Measurements from ENCODE around the gene CRLF2.
"Not testable (repeated sequence)": the region's sequence is repeated elsewhere in the genome, so short reads cannot be mapped to it uniquely, and the experiment has no call there.

CRLF2 gene

DNA sequence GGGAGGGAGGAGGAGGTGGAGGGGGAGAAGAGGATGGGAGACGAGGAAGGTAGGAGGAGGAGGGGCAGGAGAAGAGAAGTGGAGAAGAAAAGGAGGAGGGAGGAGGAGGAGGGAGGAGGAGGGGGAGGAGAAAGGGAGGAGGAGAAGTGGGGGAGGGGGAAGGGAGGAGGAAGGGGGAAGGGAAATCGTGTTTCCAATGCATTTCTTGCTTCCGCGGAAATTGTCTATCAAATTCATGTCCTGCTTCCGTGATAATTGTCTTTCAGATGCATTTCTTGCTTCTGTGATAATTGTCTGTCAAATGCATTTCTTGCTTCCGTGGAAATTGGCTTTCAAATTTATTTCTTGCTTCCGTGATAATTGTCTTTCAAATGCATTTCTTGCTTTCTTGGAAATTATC is 43.3 kb downstream of the CRLF2 start:
- no peak for DNase-seq

DNA sequence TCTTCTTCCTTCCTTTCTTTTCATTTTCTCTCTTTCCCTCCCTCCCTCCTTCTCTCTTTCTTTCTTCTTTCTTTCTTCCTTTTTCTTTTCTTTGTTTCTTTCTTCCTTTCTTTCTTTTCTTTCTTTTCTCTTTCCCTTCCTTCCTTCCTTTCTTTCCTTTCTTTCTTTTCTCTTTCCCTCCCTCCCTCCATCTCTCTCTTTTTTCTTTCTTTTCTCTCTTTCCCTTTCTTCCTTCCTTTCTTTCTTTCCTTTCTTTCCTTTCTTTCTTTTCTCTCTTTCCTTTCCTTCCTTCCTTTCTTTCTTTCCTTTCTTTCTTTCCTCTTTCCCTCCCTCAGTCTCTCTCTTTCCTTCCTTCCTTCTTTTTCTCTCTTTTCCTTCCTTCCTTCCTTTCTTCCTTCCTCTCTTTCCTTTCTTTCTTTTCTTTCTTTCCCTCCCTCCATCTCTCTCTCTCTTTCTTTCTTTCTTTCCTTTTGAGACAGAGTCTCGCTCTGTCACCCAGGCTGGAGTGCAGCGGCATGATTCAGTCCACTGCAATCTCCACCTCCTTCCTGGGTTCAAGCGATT is 44.4 kb downstream of the CRLF2 start:
- no peak for DNase-seq

DNA sequence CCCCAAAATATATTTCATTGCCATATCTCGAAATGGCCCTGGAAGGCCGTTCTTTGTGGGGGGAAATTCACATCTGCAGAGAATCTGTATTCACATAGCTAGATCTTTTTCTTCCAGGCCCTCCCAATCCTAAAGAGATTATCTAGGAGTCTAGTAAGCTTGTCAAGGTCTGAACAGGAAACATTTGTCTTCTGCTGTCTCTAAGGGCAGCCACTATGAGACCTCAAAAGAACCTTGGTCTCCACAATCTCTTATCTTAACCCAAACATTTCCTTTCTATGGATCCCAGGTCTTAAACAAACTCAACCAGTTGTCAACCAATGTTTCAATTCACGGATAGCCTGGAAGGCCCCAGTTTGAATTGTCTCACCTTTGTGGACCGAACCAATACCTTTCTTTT is 45.0 kb downstream of the CRLF2 start:
- DNase-seq, result no peak

DNA sequence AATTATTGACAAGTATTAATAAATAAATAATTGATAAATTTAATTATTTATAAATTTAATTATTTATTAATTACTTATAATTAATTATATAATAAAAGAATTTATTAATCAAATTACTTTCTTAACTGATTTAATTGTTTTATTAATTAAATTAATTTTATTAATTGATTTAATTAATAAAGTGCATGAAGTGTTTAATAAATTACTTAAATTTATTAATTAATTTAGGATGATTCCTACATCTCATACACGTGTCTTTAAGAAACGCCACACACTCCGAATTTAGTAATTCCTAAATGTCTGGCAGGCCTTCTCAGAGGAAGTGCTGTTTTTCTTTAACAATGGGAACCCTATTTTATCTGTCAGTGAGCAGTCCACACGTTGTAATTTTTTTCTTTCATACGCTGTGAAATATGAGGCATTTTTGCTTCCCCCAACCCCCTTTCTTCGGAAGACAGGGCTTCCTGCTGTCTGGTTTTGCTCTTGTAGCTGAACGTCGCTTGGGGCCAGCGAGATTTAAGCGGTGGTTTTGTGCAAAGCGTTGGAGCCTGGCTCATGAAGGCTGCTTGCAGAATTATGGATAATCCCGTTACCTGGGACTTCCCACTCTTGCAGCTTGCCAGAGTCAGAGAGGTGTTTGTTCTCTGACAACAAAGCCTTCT is 46.8 kb downstream of the CRLF2 start:
- no peak for DNase-seq

DNA sequence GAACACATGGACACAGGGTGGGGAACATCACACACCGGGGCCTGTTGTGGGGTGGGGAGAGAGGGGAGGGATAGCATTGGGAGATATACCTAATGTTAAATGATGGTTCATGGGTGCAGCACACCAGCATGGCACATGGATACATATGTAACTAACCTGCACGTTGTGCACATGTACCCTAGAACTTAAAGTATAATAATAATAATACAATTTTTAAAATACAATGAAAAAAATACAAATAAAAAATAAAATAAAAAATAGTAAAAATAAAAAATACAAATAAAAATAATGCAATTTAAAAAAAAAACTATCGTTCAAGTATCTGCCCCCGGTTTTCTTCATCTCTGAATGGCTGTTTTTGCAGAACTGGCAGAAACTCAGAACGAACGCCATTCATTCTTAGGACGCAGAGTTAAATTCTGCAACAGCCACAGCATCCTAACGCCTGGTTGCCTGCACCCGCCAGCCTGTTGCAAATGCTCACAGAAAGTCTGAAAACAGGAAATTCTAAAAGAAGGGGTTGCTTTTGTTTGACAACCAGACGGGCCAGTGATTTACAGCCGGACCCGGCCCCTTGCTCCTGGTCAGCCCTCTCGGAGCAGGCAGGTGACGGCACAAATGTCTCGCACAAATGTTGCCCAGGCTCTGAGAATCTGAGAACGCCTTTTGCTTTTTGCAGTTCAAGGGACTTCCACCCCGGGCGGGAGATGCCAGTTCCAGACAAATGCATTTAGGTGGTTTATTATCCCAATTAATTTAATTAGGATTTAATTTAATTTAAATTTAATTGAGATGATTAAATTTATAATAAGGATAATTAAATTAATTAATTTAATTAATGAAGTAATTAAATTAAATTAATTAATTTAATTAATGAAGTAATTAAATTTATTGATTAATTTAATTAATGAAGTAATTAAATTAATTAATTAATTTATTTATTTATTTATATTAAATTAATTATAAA is 47.8 kb downstream of the CRLF2 start:
- no peak for DNase-seq

DNA sequence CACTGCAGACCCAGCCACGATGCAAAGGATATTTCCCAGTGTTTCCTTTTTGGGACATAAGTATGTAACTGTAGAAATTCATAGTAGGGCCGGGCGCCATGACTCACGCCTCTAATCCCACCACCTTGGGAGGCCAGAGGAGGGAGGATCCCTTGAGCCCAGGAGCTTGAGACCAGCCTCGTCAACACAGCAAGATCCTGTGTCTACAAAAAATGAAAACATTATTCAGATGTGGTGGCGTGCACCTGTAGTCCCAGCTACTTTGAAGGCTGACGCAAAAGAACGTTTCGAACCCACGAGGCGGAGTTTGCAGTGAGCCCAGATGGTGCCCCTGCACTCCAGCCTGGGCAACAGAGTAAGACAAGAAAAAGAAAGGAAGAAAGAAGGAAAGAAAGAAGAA is 49.2 kb downstream of the CRLF2 start:
- DNase-seq, result no peak

DNA sequence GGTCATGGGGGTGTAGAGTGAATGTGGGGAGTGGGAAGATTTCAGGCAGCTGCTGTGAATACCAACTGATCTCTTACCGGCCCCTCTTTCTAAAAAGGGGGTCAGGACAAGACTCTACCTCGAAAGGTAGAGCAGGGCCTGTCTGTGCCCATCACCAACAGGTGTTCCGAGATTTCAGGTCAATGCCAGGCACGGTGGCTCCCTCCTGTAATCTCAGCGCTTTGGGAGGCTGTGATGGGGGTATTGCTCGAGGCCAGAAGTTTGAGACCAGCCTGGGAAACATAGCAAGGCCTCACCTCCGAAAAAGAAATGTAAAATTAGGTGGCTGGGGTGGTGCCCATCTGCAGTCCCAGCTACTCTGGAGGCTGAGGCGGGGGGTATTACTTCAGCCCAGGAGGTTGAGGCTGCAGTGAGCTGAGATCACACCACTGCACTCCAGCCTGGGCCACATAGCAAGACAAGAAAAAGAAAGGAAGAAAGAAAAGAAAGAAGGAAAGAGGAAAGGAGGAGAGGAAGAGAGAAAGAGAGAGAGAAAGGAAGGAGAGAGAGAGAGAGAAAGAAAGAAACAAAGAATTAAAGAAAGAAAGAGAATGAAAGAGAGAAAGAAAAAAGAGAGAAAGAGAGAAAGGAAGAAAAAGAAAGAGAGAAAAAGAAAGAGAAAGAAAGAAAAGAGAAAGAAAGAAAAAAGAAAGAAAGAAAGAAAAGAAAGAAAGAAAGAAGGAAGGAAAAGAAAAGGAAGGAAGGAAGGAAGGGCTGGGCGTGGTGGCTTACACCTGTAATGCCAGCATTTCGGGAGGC is 50.1 kb downstream of the CRLF2 start:
- no peak for DNase-seq

DNA sequence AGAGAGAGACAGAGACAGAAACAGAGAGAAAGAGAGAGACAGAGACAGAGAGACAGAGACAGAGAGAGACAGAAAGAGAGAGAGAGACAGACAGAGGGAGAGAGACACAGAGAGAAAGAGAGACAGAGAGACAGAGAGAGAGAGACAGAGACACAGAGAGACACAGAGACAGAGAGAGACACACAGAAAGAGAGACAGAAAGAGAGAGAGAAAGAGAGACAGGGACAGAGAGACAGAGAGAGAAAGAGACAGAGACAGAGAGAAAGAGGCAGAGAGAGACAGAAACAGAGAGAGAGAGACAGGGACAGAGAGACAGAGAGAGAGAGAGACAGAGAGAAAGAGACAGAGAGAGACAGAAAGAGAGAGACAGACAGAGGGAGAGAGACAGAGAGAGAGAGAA is 52.9 kb downstream of the CRLF2 start:
- no peak for DNase-seq

DNA sequence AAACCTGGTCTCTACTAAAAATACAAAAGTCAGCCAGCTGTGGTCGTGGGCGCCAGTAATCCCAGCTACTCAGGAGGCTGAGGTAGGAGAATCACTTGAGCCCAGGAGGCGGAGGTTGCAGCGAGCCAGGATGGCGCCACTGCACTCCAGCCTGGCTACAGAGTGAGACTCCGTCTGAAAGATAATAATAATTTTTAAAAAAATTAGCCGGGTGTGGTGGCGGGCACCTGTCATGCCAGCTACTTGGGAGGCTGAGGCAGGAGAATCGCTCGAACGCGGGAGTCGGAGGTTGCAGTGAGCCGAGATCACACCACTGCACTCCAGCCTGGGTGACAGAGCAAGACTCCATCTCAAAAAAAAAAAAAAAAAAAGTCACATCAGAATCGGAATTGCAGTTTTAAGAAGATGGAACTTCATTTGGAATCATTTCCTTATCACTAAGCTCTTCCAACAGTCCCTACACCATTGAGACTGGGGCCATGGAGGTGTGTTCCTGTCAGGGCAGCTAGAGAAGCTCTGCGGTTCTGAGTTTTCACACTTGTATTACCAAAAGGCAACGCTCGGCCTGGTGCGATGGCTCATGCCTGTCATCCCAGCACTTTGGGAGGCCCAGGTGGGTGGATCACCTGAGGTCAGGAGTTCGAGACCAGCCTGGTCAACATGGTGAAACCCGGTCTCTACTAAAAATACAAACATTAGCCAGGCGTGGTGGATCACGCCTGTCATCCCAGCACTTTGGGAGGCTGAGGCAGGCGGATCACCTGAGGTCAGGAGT is 55.6 kb downstream of the CRLF2 start:
- DNase-seq, result not testable (repeated sequence)

DNA sequence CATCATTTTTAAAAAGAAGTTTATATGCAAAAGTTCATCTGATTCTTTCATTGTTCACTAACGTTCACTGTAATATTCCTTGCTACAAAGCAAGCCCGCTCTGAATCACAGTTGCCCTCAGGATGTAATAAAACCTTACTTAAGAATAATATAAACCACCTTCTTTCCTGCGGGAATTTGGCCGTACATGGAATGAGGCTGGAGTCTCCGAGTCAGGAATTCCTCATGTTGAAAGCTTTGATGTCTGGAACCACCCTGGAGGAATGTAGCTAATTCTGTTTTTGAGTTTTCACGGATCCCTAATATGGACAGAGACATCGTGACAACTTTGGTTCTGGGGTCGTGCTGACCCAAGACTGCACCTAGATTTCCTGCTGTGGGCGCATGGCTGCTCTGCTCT is 58.5 kb downstream of the CRLF2 start:
- no peak for DNase-seq

DNA sequence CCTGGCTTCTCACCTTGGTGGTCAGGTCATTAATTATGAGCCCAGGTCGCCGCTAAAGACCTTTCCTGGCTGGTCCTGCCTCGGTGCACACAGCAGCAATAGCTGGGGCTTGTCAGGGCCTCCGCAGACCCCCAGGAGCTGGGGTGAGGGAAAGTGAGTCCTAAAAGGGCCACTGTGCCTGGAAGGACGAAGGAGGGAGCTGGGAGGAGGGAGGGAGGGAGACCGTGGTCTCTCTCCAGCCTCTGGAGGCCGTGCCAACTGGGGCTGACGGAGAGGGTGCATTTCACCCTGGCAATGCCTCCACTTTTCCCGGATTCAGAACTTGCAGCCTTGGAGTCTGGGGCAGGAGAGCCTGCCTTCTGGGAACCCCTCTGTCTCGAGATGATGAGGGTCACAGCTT is 60.4 kb downstream of the CRLF2 start:
- DNase-seq, result no peak

DNA sequence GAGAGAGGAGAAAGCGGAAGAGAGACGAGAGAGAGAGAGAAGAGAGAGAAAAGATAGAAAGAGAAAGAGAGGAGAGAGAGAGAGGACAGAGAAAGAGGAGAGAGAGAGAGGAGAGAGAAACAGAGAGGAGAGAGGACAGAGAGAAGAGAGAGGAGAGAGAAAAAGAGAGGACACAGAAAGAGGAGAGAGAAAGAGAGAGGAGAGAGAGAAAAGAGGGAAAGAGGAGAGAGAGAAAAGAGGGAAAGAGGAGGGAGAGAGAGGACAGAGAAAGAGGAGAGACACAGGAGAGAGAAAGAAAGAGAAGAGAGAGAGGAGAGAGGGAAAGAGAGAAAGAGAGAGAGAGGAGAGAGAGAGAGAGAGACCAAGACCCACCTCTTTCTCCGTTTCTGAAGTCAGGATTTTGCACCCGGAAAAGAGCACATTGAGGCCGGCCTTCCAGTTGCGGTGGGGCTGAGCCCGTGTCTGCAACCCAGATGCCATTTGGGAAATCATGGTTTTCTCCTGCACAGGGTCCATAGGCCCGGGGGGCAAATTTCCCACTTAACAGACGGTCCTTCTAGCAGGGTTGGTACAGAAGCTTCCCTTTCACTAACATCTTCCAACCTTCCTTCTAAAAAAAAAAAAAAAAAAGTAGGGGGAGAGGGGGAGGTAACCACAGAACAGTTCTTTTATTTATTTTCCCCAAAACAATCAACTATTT is 60.9 kb downstream of the CRLF2 start:
- no peak for DNase-seq

DNA sequence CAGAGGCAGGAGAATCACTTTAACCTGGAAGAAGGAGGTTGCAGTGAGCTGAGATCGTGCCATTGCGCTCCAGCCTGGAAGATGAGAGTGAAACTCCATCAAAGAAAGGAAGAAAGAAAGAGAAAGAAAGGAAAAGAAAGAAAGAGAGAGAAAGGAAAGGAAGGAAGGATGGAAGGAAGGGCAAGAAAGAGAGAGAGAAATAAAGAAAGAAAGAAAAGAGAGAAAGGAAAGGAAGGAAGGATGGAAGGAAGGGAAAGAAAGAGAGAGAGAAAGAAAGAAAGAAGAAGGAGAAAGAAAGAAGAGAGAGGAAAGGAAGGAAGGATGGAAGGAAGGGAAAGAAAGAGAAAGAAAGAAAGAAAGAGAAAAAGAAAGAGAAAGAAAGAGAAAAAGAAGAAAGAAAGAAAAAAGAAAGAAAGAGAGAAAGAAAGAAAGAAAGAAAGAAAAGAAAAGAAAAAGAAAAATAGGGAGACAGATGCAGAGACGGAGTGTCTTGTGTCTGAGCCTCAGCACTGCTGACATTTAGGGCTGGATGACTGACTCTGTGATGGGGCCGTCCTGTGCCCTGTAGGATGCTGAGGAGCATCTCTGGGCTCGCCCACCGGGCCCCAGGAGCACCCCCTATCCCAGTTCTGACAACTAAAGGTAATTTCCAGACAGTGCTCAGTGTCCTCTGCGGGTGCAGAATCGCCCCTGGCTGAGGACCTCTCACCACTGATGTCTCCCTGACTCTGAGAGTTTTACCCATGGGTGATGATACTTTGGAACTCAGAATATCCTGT is 61.7 kb downstream of the CRLF2 start:
- no peak for DNase-seq

DNA sequence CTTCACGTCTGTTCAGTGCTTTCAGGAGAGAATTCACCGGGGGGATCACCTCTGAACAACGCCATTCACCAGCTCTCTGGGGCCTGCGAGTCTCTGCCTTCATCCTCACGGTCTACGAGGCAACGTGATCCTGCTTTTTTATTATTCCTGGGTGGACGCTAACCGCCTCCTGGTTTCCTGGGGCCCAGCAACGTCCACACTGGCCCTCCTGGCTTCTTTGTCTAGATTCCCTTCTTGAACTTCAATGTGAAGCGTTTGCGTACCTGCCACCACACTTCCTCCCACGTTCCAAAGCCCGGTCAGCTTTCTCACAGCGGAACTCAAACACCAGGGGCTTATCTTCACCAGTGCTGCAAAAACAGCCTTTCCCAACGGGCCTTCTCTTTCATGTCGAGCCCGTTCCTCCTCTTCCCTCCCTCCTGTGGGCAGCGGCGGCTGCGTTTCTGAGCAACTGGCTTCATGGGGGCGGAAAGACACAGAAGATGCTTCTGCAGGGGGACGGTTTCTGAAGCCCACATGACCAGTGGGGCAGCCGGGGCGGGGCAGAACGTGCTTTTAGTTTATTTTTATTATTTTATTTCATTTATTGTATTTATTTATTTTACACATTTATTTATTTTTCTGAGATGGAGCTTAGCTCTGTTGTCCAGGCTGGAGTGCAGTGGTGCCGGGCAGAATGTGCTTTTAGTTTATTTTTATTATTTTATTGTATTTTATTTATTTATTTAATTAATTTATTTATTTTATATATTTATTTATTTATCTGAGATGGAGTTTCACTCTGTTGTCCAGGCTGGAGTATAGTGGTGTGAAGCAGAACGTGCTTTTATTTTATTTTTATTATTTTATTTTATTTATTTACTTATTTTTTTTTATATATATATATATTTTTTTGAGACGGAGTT is 64.6 kb downstream of the CRLF2 start:
- no peak for DNase-seq

DNA sequence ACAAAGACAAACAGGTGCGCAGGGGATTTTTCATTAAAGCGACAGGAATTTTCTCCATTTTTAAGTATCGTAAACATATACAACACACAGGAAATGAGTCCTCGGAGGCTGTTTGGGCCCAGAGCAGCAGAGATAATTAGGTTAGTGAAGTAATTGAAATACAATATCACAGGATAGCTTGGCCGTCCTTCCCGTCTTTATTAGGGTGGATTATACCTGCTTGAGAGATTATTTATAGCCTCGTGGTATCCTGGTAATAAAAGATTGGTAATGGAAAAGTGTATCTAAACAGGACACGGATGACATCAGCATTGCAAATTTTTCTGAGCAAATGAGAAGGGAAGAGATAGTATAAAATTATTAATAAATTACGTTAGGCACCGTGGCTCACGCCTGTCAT is 68.2 kb downstream of the CRLF2 start:
- DNase-seq, result no peak
